Fibroblast of lung (primary cell): ENCODE results near the gene C5orf24. TPM values are rescaled to one million over a fixed set of nuclear protein-coding genes. Genes with fewer than 3 reads are reported as not detected.

ENCODE experiments used
- DNase-seq, 2 donors: peaks; one replicate each; pipeline versions ENCODE4 v3.0.0 to v3.0.0-alpha.2; 2010; ENCODE audit warnings: low read depth in 2 of 2
- H2AFZ ChIP-seq: 2 replicates; pipeline ENCODE4 v1.5.1; 2012; ENCODE audit warnings: low read length, control low read depth, inconsistent platforms
- H3K27ac ChIP-seq: 2 replicates; pipeline ENCODE4 v1.5.1; 2011; ENCODE audit warnings: low read length, control low read depth; ENCODE audit not compliant: insufficient read depth
- H3K27me3 ChIP-seq: 2 replicates; pipeline ENCODE4 v1.5.1; 2011; ENCODE audit warnings: mild to moderate bottlenecking, low read length; ENCODE audit not compliant: control insufficient read depth, insufficient read depth
- H3K36me3 ChIP-seq: 2 replicates; pipeline ENCODE4 v1.5.1; 2011; ENCODE audit warnings: low read length; ENCODE audit not compliant: control insufficient read depth, insufficient read depth
- H3K4me1 ChIP-seq: 2 replicates; pipeline ENCODE4 v1.5.1; 2011; ENCODE audit warnings: low read length; ENCODE audit not compliant: control insufficient read depth, insufficient read depth; ENCODE audit errors: extremely low read depth
- H3K4me2 ChIP-seq: 2 replicates; pipeline ENCODE4 v1.5.1; 2011; ENCODE audit warnings: low read length, control low read depth; ENCODE audit not compliant: insufficient read depth; ENCODE audit errors: extremely low read depth
- H3K4me3 ChIP-seq, 4 experiments: fragments of 200-600 bp in 1 of 4; sonication (generic) in 1 of 4; replicated peaks in 1 of 4; 2 replicates each; pipeline ENCODE4 v1.5.1; 2011 to 2016; ENCODE audit warnings: low read length in 4 of 4, low read depth in 3 of 4, mild to moderate bottlenecking in 3 of 4, control low read depth in 2 of 4, inconsistent platforms in 1 of 4, mixed read lengths in 1 of 4; ENCODE audit not compliant: insufficient read depth in 1 of 4; ENCODE audit errors: control extremely low read depth in 1 of 4
- H3K79me2 ChIP-seq: 2 replicates; pipeline ENCODE4 v1.5.1; 2012; ENCODE audit warnings: mild to moderate bottlenecking, low read length, inconsistent platforms; ENCODE audit not compliant: control insufficient read depth, insufficient read depth
- H3K9ac ChIP-seq: 2 replicates; pipeline ENCODE4 v1.5.1; 2011; ENCODE audit warnings: mild to moderate bottlenecking, low read length, control low read depth; ENCODE audit not compliant: insufficient read depth
- H3K9me3 ChIP-seq: 2 replicates; pipeline ENCODE4 v1.5.1; 2012; ENCODE audit warnings: low read depth, low read length; ENCODE audit not compliant: control insufficient read depth, insufficient read depth
- H4K20me1 ChIP-seq: 2 replicates; pipeline ENCODE4 v1.5.1; 2011; ENCODE audit warnings: low read length; ENCODE audit not compliant: control insufficient read depth, insufficient read depth; ENCODE audit errors: extremely low read depth
- CTCF ChIP-seq, 2 donors: IDR thresholded peaks in 1 of 2; conservative IDR thresholded peaks in 1 of 2; 1 replicate in 1 of 2; 2 replicates in 1 of 2; pipeline ENCODE4 v1.5.1; 2011 to 2012; ENCODE audit warnings: low read length in 2 of 2, control low read depth in 1 of 2, inconsistent platforms in 1 of 2, low read depth in 1 of 2, mild to moderate bottlenecking in 1 of 2
- EZH2 ChIP-seq: IDR thresholded peaks from 2 replicates; pipeline ENCODE4 v1.5.1; 2012; ENCODE audit warnings: low read length, control low read depth, mild to moderate bottlenecking; ENCODE audit errors: missing control alignments
- polyA plus RNA-seq, 2 donors: library from polyadenylated mRNA; depleted of rRNA in 1 of 2; stranded (reverse) in 1 of 2; unstranded in 1 of 2; fragments of >200 nt; gene quantifications; 2 replicates each; pipeline ENCODE4 v1.2.1, GENCODE V29; 2011 to 2012; ENCODE audit warnings: missing spikeins in 1 of 2
- total RNA-seq: library from RNA; depleted of rRNA; stranded (reverse); fragments of >200 nt; gene quantifications from 2 replicates; pipeline ENCODE4 v1.2.1, GENCODE V29; 2014

The C5orf24 gene
- total and polyA plus RNA-seq, 2 donors (not counting 1 experiment from before 2014, with no cell fraction given): 40.0 to 71.3 TPM

GRCh38 chr5:134857401-134857800, 11.6 kb downstream of the C5orf24 start:
- peaks cover 23% of the 10 kb centered on the region for H3K79me2 ChIP-seq
- H3K4me1 ChIP-seq: no peaks in the 10 kb centered on the region
- no peak for DNase-seq
- H3K9ac ChIP-seq: no peak overlapping the region
- H2AFZ ChIP-seq: no peak overlapping the region
- no peak overlapping the region for H3K4me3 ChIP-seq
- no peaks in the 10 kb centered on the region for H3K9me3 ChIP-seq
- H4K20me1 ChIP-seq: no peaks in the 10 kb centered on the region
- H3K27me3 ChIP-seq: no peaks in the 10 kb centered on the region
- TF ChIP-seq EZH2 (no peak), CTCF (conservative IDR thresholded peaks at IDR 0.05 in 1 of 2, IDR thresholded peaks at IDR 0.05 in 1 of 2; ENCODE audit: low read depth in 1 of 2, low read length in 2 of 2) (no peak)
- peaks cover 11% of the 10 kb centered on the region for H3K36me3 ChIP-seq
- no peak overlapping the region for H3K27ac ChIP-seq
- no peak overlapping the region for H3K4me2 ChIP-seq

GRCh38 chr5:134864707-134865106, 18.9 kb downstream of the C5orf24 start:
- H4K20me1 ChIP-seq: no peaks in the 10 kb centered on the region
- TF ChIP-seq EZH2 (no peak), CTCF (conservative IDR thresholded peaks at IDR 0.05 in 1 of 2, IDR thresholded peaks at IDR 0.05 in 1 of 2; ENCODE audit: low read depth in 1 of 2, low read length in 2 of 2) (no peak)
- H3K9ac ChIP-seq: no peak overlapping the region
- no peak overlapping the region for H3K4me3 ChIP-seq
- no peaks in the 10 kb centered on the region for H3K79me2 ChIP-seq
- no peaks in the 10 kb centered on the region for H3K27me3 ChIP-seq
- H3K27ac ChIP-seq: no peak overlapping the region
- peaks cover 2% of the 10 kb centered on the region for H3K36me3 ChIP-seq
- H3K4me1 ChIP-seq: no peaks in the 10 kb centered on the region
- H2AFZ ChIP-seq: no peak overlapping the region
- no peaks in the 10 kb centered on the region for H3K9me3 ChIP-seq
- no peak for DNase-seq
- no peak overlapping the region for H3K4me2 ChIP-seq

DNA sequence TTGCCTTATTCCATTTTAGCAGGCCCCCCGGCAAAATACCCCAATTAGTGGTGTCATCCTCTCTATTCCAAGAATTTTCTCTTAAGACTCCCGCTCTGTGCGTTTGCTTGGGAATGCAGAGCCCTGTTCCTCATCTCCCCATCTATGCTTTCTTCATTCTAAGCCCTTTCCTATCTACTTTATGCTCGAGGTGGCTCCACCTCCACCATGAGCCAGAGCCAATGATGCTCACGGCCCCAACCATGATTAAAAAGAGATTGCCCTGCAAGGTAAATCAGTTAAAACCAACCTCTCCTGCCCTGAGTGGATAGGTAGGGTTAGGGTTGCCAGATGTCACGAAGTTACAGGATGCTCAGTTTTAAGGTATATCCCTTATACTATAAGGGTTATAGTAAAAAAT, 27.7 kb downstream of the C5orf24 start:
- Histone ChIP-seq H3K9ac (no peak overlapping the region), H2AFZ (peak overlapping the region; percentile 97), H3K4me1 (no peaks in the 10 kb centered on the region), H3K9me3 (no peaks in the 10 kb centered on the region), H3K4me2 (peak overlapping the region; percentile 83), H3K27me3 (no peaks in the 10 kb centered on the region), H3K4me3 (peak overlapping the region in 2 of 4 experiments; percentile 84 to 89), H3K79me2 (peaks cover 19% of the 10 kb centered on the region), H4K20me1 (no peaks in the 10 kb centered on the region), H3K27ac (peak overlapping the region; percentile 96), H3K36me3 (no peaks in the 10 kb centered on the region)
- no peak for DNase-seq
- no peak for TF ChIP-seq EZH2
